Measurements from ENCODE around the gene PPP1R3G.

The PPP1R3G gene

GRCh38 chr6:5045416-5045815 lies 39.7 kb upstream of the PPP1R3G start:
- TF ChIP-seq CTCF (IDR thresholded peaks at IDR 0.05; ENCODE audit: low read depth, low read length) = no peak
- Histone ChIP-seq H3K9me3 (ENCODE audit: severe bottlenecking) (peaks cover 9% of the 10 kb centered on the region), H3K27me3 (ENCODE audit: insufficient read depth, low read depth, severe bottlenecking) (no peaks in the 10 kb centered on the region), H3K27ac (no peak overlapping the region), H3K4me3 (ENCODE audit: low read depth, low read length) (no peak overlapping the region), H3K36me3 (no peaks in the 10 kb centered on the region)
- no peak for DNase-seq

GRCh38 chr6:5046430-5046829 lies 38.7 kb upstream of the PPP1R3G start:
- H3K4me3 ChIP-seq (ENCODE audit: low read depth, low read length) = no peak overlapping the region
- no peak for DNase-seq
- H3K27ac ChIP-seq = no peak overlapping the region
- H3K36me3 ChIP-seq = no peaks in the 10 kb centered on the region
- TF ChIP-seq CTCF (IDR thresholded peaks at IDR 0.05; ENCODE audit: low read depth, low read length) = no peak
- no peaks in the 10 kb centered on the region for H3K27me3 ChIP-seq (ENCODE audit: insufficient read depth, low read depth, severe bottlenecking)
- peaks cover 16% of the 10 kb centered on the region for H3K9me3 ChIP-seq (ENCODE audit: severe bottlenecking)

GRCh38 chr6:5050009-5050408 lies 35.1 kb upstream of the PPP1R3G start:
- no peak for TF ChIP-seq CTCF (IDR thresholded peaks at IDR 0.05; ENCODE audit: low read depth, low read length)
- Histone ChIP-seq H3K36me3 (no peaks in the 10 kb centered on the region), H3K4me3 (ENCODE audit: low read depth, low read length) (no peak overlapping the region), H3K27ac (no peak overlapping the region), H3K9me3 (ENCODE audit: severe bottlenecking) (peaks cover 18% of the 10 kb centered on the region), H3K27me3 (ENCODE audit: insufficient read depth, low read depth, severe bottlenecking) (no peaks in the 10 kb centered on the region)
- no peak for DNase-seq

- H3K36me3 ChIP-seq = no peaks in the 10 kb centered on the region
- H3K9me3 ChIP-seq (ENCODE audit: severe bottlenecking) = peaks cover 18% of the 10 kb centered on the region
- H3K4me3 ChIP-seq (ENCODE audit: low read depth, low read length) = no peak overlapping the region
- DNase-seq = no peak
- no peak for TF ChIP-seq CTCF (IDR thresholded peaks at IDR 0.05; ENCODE audit: low read depth, low read length)
- H3K27me3 ChIP-seq (ENCODE audit: insufficient read depth, low read depth, severe bottlenecking) = no peaks in the 10 kb centered on the region
- H3K27ac ChIP-seq = no peak overlapping the region
Observed at GRCh38 chr6:5051394-5051793, 33.7 kb upstream of the PPP1R3G start.

- Histone ChIP-seq H3K27me3 (ENCODE audit: insufficient read depth, low read depth, severe bottlenecking) (no peaks in the 10 kb centered on the region), H3K4me3 (ENCODE audit: low read depth, low read length) (no peak overlapping the region), H3K9me3 (ENCODE audit: severe bottlenecking) (peaks cover 18% of the 10 kb centered on the region), H3K27ac (no peak overlapping the region), H3K36me3 (no peaks in the 10 kb centered on the region)
- no peak for TF ChIP-seq CTCF (IDR thresholded peaks at IDR 0.05; ENCODE audit: low read depth, low read length)
- no peak for DNase-seq
Observed at GRCh38 chr6:5053038-5053437, 32.1 kb upstream of the PPP1R3G start.

- Histone ChIP-seq H3K27me3 (ENCODE audit: insufficient read depth, low read depth, severe bottlenecking) (no peaks in the 10 kb centered on the region), H3K27ac (no peak overlapping the region), H3K36me3 (no peaks in the 10 kb centered on the region), H3K4me3 (ENCODE audit: low read depth, low read length) (no peak overlapping the region), H3K9me3 (ENCODE audit: severe bottlenecking) (peaks cover 16% of the 10 kb centered on the region)
- no peak for DNase-seq
- TF ChIP-seq CTCF (IDR thresholded peaks at IDR 0.05; ENCODE audit: low read depth, low read length) = no peak
Observed at GRCh38 chr6:5053864-5054244, 31.3 kb upstream of the PPP1R3G start.
